HuH-7 (cell line): ENCODE results near the gene PRKAG2.
"Not testable (repeated sequence)": the region's sequence is repeated elsewhere in the genome, so short reads cannot be mapped to it uniquely, and the experiment has no call there.

Experiments
- DNase-seq: peaks from one replicate; pipeline ENCODE4 v3.0.0; 2011; ENCODE audit warnings: low spot score

PRKAG2 gene

GRCh38 chr7:151586531-151587260 is 290.2 kb downstream of the PRKAG2 start:
- no peak for DNase-seq

DNA sequence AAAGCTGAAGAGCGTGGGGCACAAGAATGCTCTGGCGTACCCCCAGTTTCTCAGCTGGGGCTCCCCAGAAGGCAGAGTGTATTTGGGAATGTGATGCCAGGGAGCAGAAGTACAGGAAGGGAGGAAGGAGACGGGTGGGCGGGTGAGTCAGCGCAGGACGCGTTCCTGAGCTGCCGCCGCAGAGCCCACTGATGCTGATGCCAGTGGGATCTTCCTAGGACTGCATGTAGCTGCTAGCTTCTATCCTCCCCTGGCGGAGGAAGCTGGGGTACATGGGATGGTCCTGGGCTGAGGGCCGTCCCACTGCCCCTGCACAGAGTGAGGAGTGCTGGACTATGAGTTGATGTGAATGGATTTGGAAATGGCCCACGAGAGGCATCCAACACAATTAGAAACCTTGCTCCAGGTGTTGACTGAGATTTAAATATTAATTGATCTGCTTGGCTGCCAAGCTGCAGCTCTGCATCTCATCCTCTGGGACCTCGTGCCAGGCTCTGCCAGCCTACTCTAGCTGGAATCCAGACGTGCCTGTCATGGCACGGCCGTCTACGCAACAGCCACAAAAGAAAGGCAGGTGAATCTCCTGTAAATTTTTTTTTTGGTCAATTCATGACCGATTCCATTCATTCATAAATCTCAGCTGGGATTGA is 291.0 kb downstream of the PRKAG2 start:
- DNase-seq: no peak

- DNase-seq: no peak
Measured at GRCh38 chr7:151581741-151582140, 295.2 kb downstream of the PRKAG2 start.

DNA sequence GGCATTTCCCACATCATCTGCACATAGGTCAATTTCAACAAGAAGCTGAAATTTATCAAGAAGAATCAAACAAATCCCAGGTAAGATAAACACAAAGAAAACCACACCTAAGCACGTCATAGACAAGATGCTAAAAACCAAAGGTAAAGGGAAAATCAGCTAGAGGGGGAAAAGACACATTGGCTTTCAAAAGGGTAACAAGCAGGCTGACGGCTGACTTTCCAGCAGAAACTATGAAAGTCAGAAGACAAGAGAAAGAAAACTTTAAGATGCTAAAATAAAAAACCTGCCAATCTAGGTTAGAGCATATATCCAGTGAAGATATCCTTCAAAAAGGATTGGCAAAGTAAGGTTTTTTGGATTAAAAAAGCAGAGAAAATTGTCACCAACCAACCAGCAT is 297.3 kb downstream of the PRKAG2 start:
- no peak for DNase-seq

- no peak for DNase-seq
Measured at GRCh38 chr7:151575410-151575809, 301.5 kb downstream of the PRKAG2 start.

DNA sequence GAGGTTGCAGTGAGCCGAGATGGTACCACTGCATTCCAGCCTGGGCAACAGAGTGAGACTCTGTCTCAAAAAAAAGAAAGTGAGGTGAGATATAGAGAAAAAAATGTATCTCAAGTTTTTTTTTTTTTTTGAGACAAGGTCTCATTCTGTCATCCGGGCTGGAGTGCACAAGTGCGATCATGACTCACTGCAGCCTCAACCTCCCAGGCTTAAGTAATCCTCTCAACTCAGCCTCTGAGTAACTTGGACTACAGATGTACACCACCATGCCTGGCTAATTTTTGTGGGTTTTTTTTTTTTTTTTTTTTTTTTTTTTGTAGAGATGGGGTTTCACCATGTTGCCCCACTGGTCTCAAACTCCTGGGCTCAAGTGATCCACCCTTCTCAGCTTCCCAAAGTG is 303.9 kb downstream of the PRKAG2 start:
- DNase-seq: not testable (repeated sequence)

GRCh38 chr7:151572136-151572535 is 304.8 kb downstream of the PRKAG2 start:
- no peak for DNase-seq

DNA sequence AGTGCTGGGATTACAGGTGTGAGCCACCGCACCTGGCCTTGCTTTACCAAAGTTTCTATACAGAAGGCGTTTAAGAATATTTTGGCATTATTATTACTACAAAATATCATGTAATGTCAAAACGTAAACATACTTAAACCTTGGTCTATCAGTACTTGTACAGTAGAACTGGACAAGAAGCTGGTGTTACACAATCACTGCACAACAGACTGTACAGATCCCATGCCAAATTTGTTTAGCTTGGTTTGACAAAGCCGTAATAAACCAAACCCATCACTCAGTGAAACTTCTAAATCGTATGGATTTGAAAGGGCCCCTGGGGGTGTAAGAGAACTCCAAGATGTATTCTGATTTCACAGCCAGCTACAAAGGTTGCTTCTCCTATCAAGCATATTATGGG is 305.4 kb downstream of the PRKAG2 start:
- DNase-seq: no peak

- no peak for DNase-seq
Measured at GRCh38 chr7:151570366-151570915, 306.5 kb downstream of the PRKAG2 start.

DNA sequence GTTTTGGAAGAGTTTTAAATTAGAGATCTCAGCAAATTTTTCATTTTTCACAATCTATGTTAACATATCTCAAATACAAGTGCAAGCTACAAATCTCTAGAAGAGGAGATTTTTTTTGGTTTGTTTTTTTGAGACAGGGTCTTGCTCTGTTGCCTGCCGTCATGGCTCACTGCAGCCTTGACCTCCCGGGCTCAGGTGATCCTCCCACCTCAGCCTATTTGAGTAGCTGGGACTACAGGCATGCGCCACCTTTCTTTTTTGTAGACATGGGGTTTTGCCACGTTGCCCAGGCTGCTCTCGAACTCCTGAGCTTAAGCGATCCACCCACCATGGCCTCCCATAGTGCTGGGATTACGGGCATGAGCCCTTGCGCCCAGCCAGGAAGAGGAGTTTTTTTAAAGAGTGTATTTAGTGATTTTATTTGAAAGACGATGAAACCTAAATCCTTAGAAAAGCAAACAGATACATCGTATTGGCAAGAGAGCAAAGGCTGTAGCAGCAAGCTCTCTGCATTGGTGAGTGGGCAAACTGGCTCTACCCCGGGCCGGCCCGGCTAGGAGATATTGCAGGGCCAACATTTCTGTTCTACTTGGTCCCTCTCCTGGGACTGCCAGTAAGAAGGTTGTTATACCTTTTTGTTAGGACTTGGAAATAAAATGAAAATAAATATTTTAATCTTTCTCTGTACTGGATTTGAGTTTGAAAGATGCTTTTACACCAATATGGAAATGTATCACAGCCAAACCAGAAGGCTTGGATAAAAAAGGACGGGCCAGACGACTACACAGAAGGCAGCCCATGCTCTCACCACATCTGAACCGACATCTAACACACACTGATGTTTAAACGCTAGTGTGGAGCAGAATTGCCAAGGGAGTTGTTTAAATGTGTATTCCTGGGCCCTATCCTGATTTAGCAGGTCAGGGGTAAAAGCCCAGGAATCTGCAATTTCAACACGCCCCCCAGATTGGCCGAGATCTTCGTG is 307.7 kb downstream of the PRKAG2 start:
- no peak for DNase-seq

DNA sequence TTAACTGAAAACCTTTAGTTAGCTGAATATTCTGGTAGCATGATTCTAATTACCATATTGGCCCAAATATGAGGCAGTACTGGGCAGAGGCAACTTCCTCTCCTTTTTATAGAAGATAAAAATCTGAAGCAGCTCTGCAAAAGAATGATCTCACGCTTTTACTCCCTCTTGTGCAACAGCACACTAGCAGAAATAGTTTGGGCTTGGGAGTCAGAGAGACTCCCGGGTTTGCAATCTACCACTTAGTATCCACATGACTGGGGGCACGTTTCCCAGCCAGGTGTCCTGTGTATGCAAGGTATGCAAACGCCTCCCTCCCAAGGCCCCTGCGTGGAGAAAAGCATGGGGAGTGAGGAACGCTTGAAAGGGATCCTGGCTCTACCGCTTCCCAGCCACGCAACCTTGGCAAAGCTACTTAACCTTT is 310.0 kb downstream of the PRKAG2 start:
- DNase-seq: no peak

DNA sequence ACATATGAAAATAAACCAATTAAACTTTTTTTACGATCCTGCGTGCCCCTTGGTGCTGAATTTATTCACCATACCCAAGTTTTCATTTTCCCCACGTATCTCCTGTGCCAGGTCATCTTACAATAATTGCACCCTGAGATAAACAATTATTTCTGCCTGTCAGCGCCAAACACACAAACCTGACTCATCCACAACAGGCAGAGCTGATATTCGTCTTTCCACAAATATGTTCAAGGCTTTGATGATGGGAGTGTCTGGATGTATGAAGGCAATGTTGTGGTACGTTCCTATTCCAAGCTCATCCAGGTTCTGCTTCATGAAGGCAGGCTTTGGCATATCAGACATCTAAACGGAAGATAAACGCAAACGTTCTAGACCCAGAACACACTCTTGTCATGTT is 311.4 kb downstream of the PRKAG2 start:
- no peak for DNase-seq

DNA sequence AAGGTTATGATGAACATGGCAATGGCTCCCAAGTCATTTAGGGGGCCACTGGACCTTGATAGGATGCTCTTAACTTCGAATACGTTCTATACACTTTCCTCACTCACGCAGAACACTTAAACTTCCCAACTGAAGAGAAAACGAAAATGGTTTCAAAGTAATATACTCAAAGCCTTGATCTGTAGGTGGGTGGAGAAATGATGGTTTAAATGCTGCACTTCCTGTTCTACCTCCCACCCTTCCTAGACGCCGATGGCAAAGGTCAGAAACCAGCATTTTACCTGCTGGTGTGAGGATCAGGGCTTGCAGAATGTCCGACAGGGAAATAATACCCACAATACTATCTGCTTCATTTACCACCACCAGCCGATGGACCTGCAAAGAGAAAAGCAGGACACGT is 316.7 kb downstream of the PRKAG2 start:
- DNase-seq: no peak

DNA sequence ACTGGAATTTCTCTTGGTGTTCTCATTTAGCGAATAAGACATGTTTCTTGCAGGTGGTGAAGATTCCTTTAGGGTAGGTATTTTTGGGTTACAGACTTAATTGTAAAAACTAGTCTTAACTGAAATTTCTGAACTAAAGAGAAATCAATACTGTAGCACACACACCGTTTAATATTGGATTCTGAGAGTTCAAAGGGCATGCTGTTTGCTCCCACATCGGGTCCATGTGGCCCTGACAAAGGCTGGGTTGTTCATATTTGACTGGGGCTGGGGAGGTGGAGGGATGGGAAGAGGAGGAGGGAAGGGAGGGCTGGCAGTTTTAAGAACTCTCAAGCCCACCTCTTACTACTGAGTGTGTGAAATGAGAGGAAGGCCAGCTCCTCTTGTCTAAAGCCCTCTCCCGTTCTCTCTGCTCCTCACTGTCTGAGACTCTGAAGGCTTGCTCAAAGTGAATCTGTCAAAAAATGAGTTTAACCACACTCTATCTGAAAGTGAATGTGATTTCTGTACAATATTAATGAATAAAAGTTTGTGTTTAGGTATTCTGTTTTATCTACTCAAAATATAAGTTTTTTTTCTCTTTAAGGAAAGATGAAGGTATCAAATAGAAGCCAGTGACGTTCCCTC is 317.2 kb downstream of the PRKAG2 start:
- DNase-seq: no peak

DNA sequence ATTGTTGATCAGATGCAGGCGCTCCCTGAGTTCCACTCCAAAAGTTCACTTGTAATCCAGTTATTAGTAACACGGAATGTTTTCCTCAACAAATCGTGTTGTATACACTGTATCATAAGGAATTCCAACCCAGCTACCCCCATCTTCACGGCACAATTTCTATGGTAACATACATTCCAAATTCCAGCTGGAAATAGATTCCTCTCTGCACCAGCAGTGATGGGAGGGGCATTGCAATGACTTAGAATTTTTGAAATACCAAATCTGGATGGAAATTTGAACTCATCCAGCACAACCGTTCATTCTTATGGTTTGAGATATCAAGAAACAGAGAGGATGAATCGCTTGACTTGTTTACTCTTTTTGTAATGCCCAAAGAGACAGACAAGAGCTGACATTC is 318.3 kb downstream of the PRKAG2 start:
- no peak for DNase-seq

- no peak for DNase-seq
Measured at GRCh38 chr7:151556592-151556991, 320.3 kb downstream of the PRKAG2 start.

GRCh38 chr7:151553356-151553755 is 323.6 kb downstream of the PRKAG2 start:
- no peak for DNase-seq

GRCh38 chr7:151552352-151553028 is 324.4 kb downstream of the PRKAG2 start:
- DNase-seq: no peak

GRCh38 chr7:151551820-151552219 is 325.1 kb downstream of the PRKAG2 start:
- DNase-seq: no peak

DNA sequence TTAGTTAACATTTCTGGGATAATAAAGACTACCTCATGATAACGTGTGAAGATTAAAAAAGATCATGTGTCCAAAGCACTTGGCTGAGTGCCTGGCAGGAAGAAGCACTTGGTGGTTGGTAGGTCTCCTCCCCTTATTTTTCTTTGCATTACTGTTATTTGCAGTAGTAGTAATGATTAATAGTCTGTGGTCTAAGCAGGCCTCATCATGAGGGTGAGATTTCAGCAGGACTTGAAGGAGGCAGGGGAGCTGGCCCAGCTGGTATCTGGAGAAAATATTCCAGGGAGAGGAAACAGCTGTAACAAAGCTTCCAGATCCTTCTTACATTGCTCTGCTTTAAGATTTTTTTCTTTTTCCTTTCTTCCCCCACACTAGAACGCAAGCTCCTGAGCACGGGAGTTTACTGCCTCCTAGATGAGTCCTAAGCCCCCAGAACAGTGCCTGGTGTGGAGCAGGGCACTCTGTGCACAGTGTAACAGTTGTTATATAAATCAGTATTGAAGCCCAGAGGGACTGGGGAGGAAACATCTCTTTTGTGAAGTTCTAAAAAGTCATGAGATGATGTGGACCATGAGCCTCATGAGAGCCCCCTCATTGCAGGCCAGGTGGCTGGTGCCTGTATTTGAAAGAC is 326.1 kb downstream of the PRKAG2 start:
- no peak for DNase-seq

DNA sequence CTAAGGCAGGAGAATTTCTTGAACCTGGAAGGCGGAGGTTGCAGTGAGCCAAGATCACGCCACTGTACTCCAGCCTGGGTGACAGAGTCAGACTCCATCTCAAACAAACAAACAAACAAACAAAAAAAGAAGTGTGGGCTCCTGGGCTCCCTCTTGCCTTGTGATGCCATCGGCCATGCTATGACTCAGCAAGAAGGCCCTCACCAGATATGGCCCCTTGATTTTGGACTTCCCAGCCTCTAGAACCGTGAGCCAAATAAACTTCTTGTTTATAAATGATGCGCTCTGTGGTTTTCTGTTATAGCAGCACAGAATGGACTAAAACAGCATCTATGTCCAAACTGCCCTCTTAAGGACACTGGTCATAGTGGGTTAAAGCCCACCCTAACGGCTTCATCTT is 327.3 kb downstream of the PRKAG2 start:
- no peak for DNase-seq
